GM19438 (cell line): ENCODE data around the gene FIGNL2.
"Not testable (repeated sequence)": the region's sequence is repeated elsewhere in the genome, so short reads cannot be mapped to it uniquely, and the experiment has no call there.

Source experiments
- ATAC-seq: cut with Tn5 transposase; IDR thresholded peaks from one replicate; pipeline ENCODE4 v1.9.1; 2021; ENCODE audit warnings: low read depth; ENCODE audit not compliant: unreplicated experiment

The FIGNL2 gene

GRCh38 chr12:51848326-51848727, at the start of gene FIGNL2:
Gene FIGNL2, minus strand, starts transcription at chr12:51848718. Its CDS starts 26,305 bp downstream, at chr12:51822413.
- no peak for ATAC-seq

GRCh38 chr12:51897181-51897580, 48.7 kb upstream of the FIGNL2 start:
- no peak for ATAC-seq

GRCh38 chr12:51896236-51896635, 47.7 kb upstream of the FIGNL2 start:
- ATAC-seq, result no peak

GRCh38 chr12:51895378-51896135, 47.0 kb upstream of the FIGNL2 start:
- no peak for ATAC-seq

- no peak for ATAC-seq
Measured at GRCh38 chr12:51893786-51894185, 45.3 kb upstream of the FIGNL2 start.

GRCh38 chr12:51891843-51892242, 43.3 kb upstream of the FIGNL2 start:
- ATAC-seq, result no peak

- ATAC-seq, result no peak
Measured at GRCh38 chr12:51890511-51891171, 42.1 kb upstream of the FIGNL2 start.

- no peak for ATAC-seq
Measured at GRCh38 chr12:51890133-51890464, 41.6 kb upstream of the FIGNL2 start.

GRCh38 chr12:51889216-51890132, 41.0 kb upstream of the FIGNL2 start:
- ATAC-seq, result no peak

GRCh38 chr12:51888316-51889215, 40.0 kb upstream of the FIGNL2 start:
- no peak for ATAC-seq

GRCh38 chr12:51887476-51888315, 39.2 kb upstream of the FIGNL2 start, which contains the start of gene ANKRD33:
Gene ANKRD33, plus strand, starts transcription at chr12:51888103. Its CDS starts 84 bp downstream, at chr12:51888187.
- no peak for ATAC-seq

GRCh38 chr12:51886021-51886710, 37.6 kb upstream of the FIGNL2 start:
- no peak for ATAC-seq

- not testable (repeated sequence) for ATAC-seq
Measured at GRCh38 chr12:51885294-51886020, 36.9 kb upstream of the FIGNL2 start.

- ATAC-seq, result no peak
Measured at GRCh38 chr12:51884676-51885229, 36.2 kb upstream of the FIGNL2 start.

- no peak for ATAC-seq
Measured at GRCh38 chr12:51883998-51884675, 35.6 kb upstream of the FIGNL2 start.

- no peak for ATAC-seq
Measured at GRCh38 chr12:51883295-51883694, 34.8 kb upstream of the FIGNL2 start.

- no peak for ATAC-seq
Measured at GRCh38 chr12:51879102-51879501, 30.6 kb upstream of the FIGNL2 start.
